Uterus (tissue), 4 donors: ENCODE results near the gene CLSTN2. TPM values are rescaled to one million over a fixed set of nuclear protein-coding genes. Genes with fewer than 3 reads are reported as not detected.

Experiments used
- DNase-seq, 2 donors: peaks; one replicate each; pipeline ENCODE4 v3.0.0-alpha.2; 2019 to 2020
- H3K27ac ChIP-seq, 2 donors: fragments of 200-600 bp; sonication (generic); 1 replicate in 1 of 2; 2 replicates in 1 of 2; pipeline ENCODE4 v1.5.1; 2016 to 2018
- H3K27me3 ChIP-seq, 2 donors: fragments of 200-600 bp; sonication (generic); one replicate each; pipeline ENCODE4 v1.5.1; 2018 to 2019; ENCODE audit warnings: control low read depth in 1 of 2
- H3K36me3 ChIP-seq, 2 donors: fragments of 200-600 bp; sonication (generic); one replicate each; pipeline ENCODE4 v1.5.1; 2019; ENCODE audit warnings: control low read depth in 1 of 2
- H3K4me1 ChIP-seq, 2 donors: fragments of 200-600 bp; sonication (generic); one replicate each; pipeline ENCODE4 v1.5.1; 2018 to 2019; ENCODE audit warnings: control low read depth in 1 of 2
- H3K4me3 ChIP-seq, 2 donors: fragments of 200-600 bp; sonication (generic); 1 replicate in 1 of 2; 2 replicates in 1 of 2; pipeline ENCODE4 v1.5.1; 2018 to 2019; ENCODE audit warnings: mild to moderate bottlenecking in 1 of 2
- H3K9me3 ChIP-seq, 2 donors: fragments of 200-600 bp; sonication (generic); one replicate each; pipeline ENCODE4 v1.5.1; 2019; ENCODE audit warnings: control low read depth in 1 of 2
- POLR2A ChIP-seq, 2 donors: fragments of 450-650 bp; IDR thresholded peaks; one replicate each; pipeline ENCODE4 v1.6.1; 2016; ENCODE audit warnings: antibody characterized with exemption in 2 of 2, mild to moderate bottlenecking in 1 of 2, moderate library complexity in 1 of 2
- intact Hi-C: fragments of 100-400 bp; cut with DNase I; formaldehyde crosslinking; loops from one replicate; pipeline ENCODE4 v1.15.1; 2023; ENCODE audit warnings: low total_unique reads
- total RNA-seq, 4 donors: library from RNA; depleted of rRNA in 3 of 4; stranded (reverse); fragments of >200 nt in 3 of 4; gene quantifications; one replicate each; pipeline versions ENCODE4 v1.1.0 to v1.2.4, GENCODE V29; 2014 to 2023
- TF ChIP-seq, protein P1 (sequence below), 4 experiments: fragments of 200-600 bp in 2 of 4; fragments of 450-650 bp in 2 of 4; sonication (generic) in 2 of 4; IDR thresholded peaks; one replicate each; pipeline ENCODE4 v1.5.1; 2016 to 2019; ENCODE audit warnings: antibody characterized with exemption in 4 of 4, mild to moderate bottlenecking in 2 of 4, moderate library complexity in 1 of 4
- donor health status: DM: yes; HTN: yes; CAD: no.

Gene CLSTN2
- total RNA-seq, 4 donors from 2014 or later, result 4.7 to 32.2 (median 19.2) TPM

DNA sequence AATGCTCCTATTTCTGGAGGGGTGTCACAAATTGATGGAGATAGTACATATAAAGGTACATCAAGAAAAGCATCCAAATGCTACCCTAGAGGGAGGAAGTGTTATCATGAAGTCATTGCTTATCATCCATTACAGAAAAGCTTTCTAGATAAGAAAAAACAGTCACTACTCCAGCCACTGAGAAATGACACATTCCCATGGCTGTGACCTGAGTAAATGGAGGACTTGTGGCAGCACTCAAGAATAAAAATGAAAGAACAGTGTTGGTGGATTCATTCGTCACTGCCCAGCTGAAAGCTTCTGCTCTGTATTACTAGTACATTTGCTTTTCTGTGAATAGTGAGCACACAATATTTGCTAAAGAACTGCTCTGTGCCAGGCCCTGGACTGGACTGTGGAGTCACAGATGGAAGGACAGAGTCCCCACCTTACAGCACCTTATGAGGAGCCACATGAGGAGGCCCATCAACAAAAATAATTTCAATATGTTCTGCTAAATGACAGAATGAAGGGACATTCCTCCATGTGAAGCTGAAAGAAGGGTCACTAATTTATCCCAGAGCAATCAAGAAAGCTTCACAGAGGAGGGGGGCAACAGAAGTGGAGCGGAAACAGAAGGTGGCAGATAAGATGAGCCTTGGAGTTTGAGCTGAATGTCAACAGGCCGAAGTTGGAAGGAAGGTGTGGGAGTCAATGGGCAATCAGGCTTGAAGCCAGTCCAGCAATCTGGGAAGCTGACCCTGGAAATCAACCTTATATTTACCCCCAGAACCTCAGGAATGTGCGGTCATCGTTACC lies 399.3 kb downstream of the CLSTN2 start:
- Histone ChIP-seq H3K27me3 (no peaks in the 10 kb centered on the region), H3K4me3 (no peak overlapping the region), H3K9me3 (no peaks in the 10 kb centered on the region), H3K4me1 (no peaks in the 10 kb centered on the region), H3K36me3 (no peaks in the 10 kb centered on the region), H3K27ac (no peak overlapping the region)
- intact Hi-C loops, result no loop called here
- DNase-seq, result no peak
- TF ChIP-seq, protein P1, sequence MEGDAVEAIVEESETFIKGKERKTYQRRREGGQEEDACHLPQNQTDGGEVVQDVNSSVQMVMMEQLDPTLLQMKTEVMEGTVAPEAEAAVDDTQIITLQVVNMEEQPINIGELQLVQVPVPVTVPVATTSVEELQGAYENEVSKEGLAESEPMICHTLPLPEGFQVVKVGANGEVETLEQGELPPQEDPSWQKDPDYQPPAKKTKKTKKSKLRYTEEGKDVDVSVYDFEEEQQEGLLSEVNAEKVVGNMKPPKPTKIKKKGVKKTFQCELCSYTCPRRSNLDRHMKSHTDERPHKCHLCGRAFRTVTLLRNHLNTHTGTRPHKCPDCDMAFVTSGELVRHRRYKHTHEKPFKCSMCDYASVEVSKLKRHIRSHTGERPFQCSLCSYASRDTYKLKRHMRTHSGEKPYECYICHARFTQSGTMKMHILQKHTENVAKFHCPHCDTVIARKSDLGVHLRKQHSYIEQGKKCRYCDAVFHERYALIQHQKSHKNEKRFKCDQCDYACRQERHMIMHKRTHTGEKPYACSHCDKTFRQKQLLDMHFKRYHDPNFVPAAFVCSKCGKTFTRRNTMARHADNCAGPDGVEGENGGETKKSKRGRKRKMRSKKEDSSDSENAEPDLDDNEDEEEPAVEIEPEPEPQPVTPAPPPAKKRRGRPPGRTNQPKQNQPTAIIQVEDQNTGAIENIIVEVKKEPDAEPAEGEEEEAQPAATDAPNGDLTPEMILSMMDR (IDR thresholded peaks at IDR 0.05), result no peak
- no peak for TF ChIP-seq POLR2A (IDR thresholded peaks at IDR 0.05)

DNA sequence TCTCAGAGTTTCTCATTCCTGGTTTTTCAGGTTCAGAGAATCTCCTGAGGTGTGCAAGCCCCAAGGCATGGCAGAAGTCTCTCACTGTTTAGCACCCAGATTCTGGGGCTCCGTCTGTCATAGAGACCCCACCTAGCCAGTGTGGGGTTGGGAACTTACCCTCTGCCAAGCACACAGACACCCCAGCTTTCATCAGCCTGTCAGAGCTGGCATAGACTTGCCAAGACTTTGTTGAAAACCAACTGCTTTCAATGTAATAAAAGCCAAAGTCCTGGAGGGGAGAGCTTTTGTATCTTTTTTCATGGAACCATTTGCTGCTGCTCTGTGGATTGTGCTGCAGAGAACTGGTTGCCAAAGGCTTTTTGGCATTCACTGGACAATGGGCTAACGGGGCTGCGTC lies 401.5 kb downstream of the CLSTN2 start:
- intact Hi-C loops, result no loop called here
- TF ChIP-seq, protein P1 (IDR thresholded peaks at IDR 0.05), result no peak
- TF ChIP-seq POLR2A (IDR thresholded peaks at IDR 0.05), result no peak
- no peaks in the 10 kb centered on the region for H3K27me3 ChIP-seq
- no peaks in the 10 kb centered on the region for H3K36me3 ChIP-seq
- H3K9me3 ChIP-seq, result no peaks in the 10 kb centered on the region
- no peak for DNase-seq
- H3K27ac ChIP-seq, result no peak overlapping the region
- no peak overlapping the region for H3K4me3 ChIP-seq
- H3K4me1 ChIP-seq, result no peaks in the 10 kb centered on the region

DNA sequence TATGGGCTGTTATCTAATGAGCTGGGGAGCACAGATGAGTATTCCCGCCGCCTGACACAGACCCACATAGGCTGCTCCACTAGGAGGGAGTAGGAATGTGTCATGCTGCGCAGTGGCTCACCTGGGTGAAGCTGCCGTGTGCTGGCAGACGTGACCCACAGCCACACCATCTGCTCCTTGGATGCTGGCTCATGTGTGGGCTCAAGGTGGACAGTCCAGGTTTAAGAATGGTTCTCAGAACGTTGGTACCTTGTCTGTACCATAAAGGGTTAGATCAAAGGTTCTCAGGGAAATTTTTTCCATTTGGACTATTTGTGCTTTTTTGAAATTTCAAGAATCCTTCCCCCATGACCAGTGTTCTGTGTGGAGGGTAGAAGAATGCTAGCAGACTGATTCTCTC lies 403.9 kb downstream of the CLSTN2 start:
- intact Hi-C loops, result no loop called here
- Histone ChIP-seq H3K27me3 (no peaks in the 10 kb centered on the region), H3K27ac (no peak overlapping the region), H3K9me3 (no peaks in the 10 kb centered on the region), H3K4me3 (no peak overlapping the region), H3K36me3 (no peaks in the 10 kb centered on the region), H3K4me1 (no peaks in the 10 kb centered on the region)
- no peak for DNase-seq
- TF ChIP-seq POLR2A (IDR thresholded peaks at IDR 0.05), result no peak
- TF ChIP-seq, protein P1 (IDR thresholded peaks at IDR 0.05), result no peak

DNA sequence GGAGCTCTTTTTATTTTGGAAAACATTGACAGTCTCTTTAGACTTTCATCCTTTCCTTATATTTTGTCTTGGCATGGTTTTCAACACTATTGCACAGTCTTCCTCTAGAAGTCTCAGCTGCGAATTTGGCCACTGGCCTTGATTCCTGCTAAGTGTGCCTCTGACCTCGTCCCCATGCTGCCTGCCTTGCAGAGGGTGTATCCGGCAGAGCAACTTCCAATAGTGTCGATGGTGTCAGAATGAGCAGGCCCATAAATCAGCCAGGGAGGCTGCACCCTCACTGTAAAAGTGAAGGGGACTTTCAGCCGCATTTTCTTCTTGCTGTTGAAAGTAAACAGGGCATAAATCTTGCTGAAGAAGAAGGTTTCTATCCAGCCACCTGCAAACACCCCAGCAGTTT lies 406.2 kb downstream of the CLSTN2 start:
- intact Hi-C loops, result no loop called here
- TF ChIP-seq POLR2A (IDR thresholded peaks at IDR 0.05), result no peak
- TF ChIP-seq, protein P1 (IDR thresholded peaks at IDR 0.05), result no peak
- no peak overlapping the region for H3K27ac ChIP-seq
- DNase-seq, result no peak
- H3K4me1 ChIP-seq, result no peaks in the 10 kb centered on the region
- H3K9me3 ChIP-seq, result no peaks in the 10 kb centered on the region
- no peaks in the 10 kb centered on the region for H3K27me3 ChIP-seq
- no peaks in the 10 kb centered on the region for H3K36me3 ChIP-seq
- H3K4me3 ChIP-seq, result no peak overlapping the region

DNA sequence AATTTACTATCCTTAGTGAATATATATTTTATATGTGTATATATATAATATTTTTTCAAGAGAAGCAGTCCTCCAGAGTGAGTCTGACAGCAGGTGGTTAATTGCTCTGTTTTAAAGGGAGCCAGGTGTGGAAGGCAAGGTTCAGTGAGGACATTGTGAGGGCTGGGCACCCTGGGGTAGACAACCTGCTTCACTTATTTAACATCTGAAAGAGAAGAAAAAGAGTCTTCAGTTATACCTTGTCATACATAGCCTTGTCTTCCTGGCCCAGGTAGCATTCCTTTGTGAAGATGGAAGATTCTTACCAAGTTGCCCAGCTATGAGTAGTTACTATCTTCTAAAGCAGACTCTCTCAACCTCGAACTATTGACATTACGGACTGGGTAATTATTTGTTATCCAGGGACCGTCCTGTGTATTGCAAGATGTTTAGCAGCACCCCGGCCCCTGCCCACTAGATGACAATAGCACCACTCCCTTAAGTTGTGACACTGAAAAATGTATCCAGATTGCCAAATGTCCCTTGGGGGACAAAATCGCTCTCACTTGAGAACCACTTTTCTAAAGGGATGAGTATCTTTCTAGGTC lies 406.9 kb downstream of the CLSTN2 start:
- intact Hi-C loops, result no loop called here
- no peaks in the 10 kb centered on the region for H3K4me1 ChIP-seq
- no peak for DNase-seq
- no peak overlapping the region for H3K27ac ChIP-seq
- no peaks in the 10 kb centered on the region for H3K27me3 ChIP-seq
- H3K4me3 ChIP-seq, result no peak overlapping the region
- TF ChIP-seq, protein P1 (IDR thresholded peaks at IDR 0.05), result no peak
- no peak for TF ChIP-seq POLR2A (IDR thresholded peaks at IDR 0.05)
- H3K9me3 ChIP-seq, result no peaks in the 10 kb centered on the region
- H3K36me3 ChIP-seq, result no peaks in the 10 kb centered on the region
